Left ventricle myocardium superior (tissue), 1 donor: Measurements from ENCODE around the gene IGLL5. TPM values are rescaled to one million over a fixed set of nuclear protein-coding genes. Genes with fewer than 3 reads are reported as not detected.

Experiments
- ATAC-seq: fragments of 200-7000 bp; cut with Tn5 transposase; one replicate; pipeline ENCODE4 v1.9.1; 2020; ENCODE audit warnings: mild to moderate bottlenecking, moderate library complexity
- DNase-seq: peaks from one replicate; pipeline ENCODE4 v3.0.0-alpha.2; 2020
- intact Hi-C: fragments of 100-400 bp; cut with micrococcal nuclease; formaldehyde crosslinking; loops from one replicate; pipeline ENCODE4 v1.11.0; 2022
- total RNA-seq: library from RNA; stranded (reverse); fragmentation: NEBNext Ultra II Directional; extraction: Animal tissue kit (Norgen Biotek cat#: 25700); gene quantifications from one replicate; pipeline ENCODE4 v1.2.1, GENCODE V29; 2021
- donor health status: DM: no; HTN: yes; CAD: no; lungs with severe emphysema.

The IGLL5 gene
- total RNA-seq, 1 donor from 2014 or later, result 0.92 TPM

GRCh38 chr22:22909605-22910271 is 22.1 kb downstream of the IGLL5 start:
- peak; percentile 16 for DNase-seq
- ATAC-seq, result no peak
- intact Hi-C loops, result no loop called here

GRCh38 chr22:22910272-22911240 is 22.9 kb downstream of the IGLL5 start:
- DNase-seq, result no peak
- intact Hi-C loops, result no loop called here
- ATAC-seq, result no peak

GRCh38 chr22:22911327-22912134 is 23.9 kb downstream of the IGLL5 start:
- intact Hi-C loops, result no loop called here
- DNase-seq, result peak; percentile 14
- no peak for ATAC-seq

- intact Hi-C loops, result no loop called here
- DNase-seq, result no peak
Measured at GRCh38 chr22:22912135-22912987, 24.7 kb downstream of the IGLL5 start.

GRCh38 chr22:22912988-22913253 is 25.3 kb downstream of the IGLL5 start:
- ATAC-seq (no peak), DNase-seq (no peak)
- intact Hi-C loops, result no loop called here

More at GRCh38 chr22:22912135-22912987, 24.7 kb downstream of the IGLL5 start:
- ATAC-seq, result no peak

- intact Hi-C loops, result no loop called here
- no peak for ATAC-seq
- DNase-seq, result no peak
Measured at GRCh38 chr22:22913989-22914388, 26.4 kb downstream of the IGLL5 start.

- ATAC-seq (peak; percentile 29), DNase-seq (peak; percentile 23)
- intact Hi-C loops, result no loop called here
Measured at GRCh38 chr22:22914726-22915669, 27.4 kb downstream of the IGLL5 start.

GRCh38 chr22:22915670-22916035 is 28.0 kb downstream of the IGLL5 start:
- DNase-seq, result no peak
- intact Hi-C loops, result no loop called here
- ATAC-seq, result no peak

- no peak for ATAC-seq
- intact Hi-C loops, result no loop called here
- DNase-seq, result no peak
Measured at GRCh38 chr22:22916215-22916951, 28.8 kb downstream of the IGLL5 start.

GRCh38 chr22:22916952-22917290 is 29.3 kb downstream of the IGLL5 start:
- intact Hi-C loops, result no loop called here
- DNase-seq (peak; percentile 3), ATAC-seq (no peak)

- ATAC-seq, result no peak
- intact Hi-C loops, result no loop called here
- peak; percentile 3 for DNase-seq
Measured at GRCh38 chr22:22917377-22917776, 29.8 kb downstream of the IGLL5 start.

- intact Hi-C loops, result no loop called here
- no peak for DNase-seq
- no peak for ATAC-seq
Measured at GRCh38 chr22:22918297-22918965, 30.8 kb downstream of the IGLL5 start.

GRCh38 chr22:22919041-22919440 is 31.4 kb downstream of the IGLL5 start:
- DNase-seq (peak; percentile 20), ATAC-seq (no peak)
- intact Hi-C loops, result no loop called here

GRCh38 chr22:22920104-22920654 is 32.6 kb downstream of the IGLL5 start:
- intact Hi-C loops, result no loop called here
- DNase-seq (no peak), ATAC-seq (no peak)

- intact Hi-C loops, result no loop called here
- DNase-seq (peak; percentile 17), ATAC-seq (no peak)
Measured at GRCh38 chr22:22920910-22921550, 33.4 kb downstream of the IGLL5 start.

GRCh38 chr22:22921575-22921974 is 34.0 kb downstream of the IGLL5 start:
- DNase-seq, result peak; percentile 9
- no peak for ATAC-seq
- intact Hi-C loops, result no loop called here
